Measurements from ENCODE around the gene MYL12A.

MYL12A gene

GRCh38 chr18:3224223-3224622 lies 23.4 kb upstream of the MYL12A start:
- in situ Hi-C loops (cut with MboI; ENCODE audit: low sequenced_read_pairs) = no loop called here

- in situ Hi-C loops (cut with MboI; ENCODE audit: low sequenced_read_pairs) = no loop called here
Measured at GRCh38 chr18:3225588-3225987, 22.0 kb upstream of the MYL12A start.

GRCh38 chr18:3226048-3226447 lies 21.6 kb upstream of the MYL12A start:
- in situ Hi-C loops (cut with MboI; ENCODE audit: low sequenced_read_pairs) = no loop called here

DNA sequence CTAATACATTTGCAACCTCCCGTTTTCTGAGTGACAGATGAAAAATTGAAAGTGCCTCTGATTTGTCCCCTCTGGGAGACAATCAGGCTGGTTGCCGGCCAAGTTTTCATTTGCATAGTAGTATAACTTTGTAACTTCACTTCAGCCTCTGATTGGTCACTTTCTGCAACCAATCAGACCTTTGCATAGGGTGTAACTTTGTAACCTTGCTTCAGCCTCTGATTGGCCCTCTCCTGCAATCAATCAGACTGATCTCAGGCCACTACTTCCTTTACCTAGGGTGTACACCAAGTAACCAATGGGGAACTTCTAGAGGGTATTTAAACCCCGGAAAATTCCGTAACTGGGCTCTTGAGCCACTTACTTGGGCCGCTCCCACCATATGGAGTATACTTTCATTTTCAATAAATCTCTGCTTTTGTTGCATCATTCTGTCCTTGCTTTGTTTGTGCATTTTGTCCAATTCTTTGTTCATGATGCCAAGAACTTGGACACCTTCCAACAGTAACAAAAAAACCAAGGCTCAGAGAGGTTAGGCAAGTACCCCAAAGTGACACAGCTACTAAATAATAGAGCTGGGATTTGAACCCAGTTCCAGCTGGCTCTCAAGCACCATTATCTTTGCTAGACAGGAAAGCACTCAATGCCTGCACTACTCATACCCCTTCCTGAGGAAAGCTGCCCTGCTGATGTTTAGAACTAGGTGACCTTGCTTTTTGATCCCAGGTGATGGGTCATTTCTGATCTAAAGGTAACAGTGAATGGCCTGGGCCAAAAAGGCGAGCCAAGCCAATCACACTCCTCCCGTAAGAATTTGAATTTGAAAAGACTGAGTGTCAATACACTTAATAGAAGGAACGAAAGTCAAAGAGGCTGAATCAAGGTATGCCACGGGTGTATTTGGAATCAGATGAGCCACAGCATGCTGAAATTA lies 16.9 kb upstream of the MYL12A start:
- in situ Hi-C loops (cut with MboI; ENCODE audit: low sequenced_read_pairs) = no loop called here

DNA sequence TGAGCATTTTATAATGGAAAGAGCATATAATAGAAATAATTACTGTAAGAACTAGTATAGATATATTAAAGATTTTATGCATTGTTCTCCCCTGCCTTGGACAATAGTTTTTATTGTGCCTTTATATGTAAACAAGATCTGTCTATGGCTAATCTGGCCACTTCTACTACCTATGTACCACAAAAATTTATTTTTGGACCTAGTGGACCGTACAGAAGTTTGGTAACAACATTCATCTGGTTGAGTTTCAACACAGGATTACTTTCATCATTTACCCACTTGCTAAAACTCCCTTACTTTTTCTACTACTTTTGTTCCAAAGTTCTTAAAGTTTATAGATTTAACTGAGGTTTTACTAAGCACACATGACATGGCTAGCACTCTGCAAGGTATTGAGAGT lies 14.6 kb upstream of the MYL12A start:
- in situ Hi-C loops (cut with MboI; ENCODE audit: low sequenced_read_pairs) = no loop called here

DNA sequence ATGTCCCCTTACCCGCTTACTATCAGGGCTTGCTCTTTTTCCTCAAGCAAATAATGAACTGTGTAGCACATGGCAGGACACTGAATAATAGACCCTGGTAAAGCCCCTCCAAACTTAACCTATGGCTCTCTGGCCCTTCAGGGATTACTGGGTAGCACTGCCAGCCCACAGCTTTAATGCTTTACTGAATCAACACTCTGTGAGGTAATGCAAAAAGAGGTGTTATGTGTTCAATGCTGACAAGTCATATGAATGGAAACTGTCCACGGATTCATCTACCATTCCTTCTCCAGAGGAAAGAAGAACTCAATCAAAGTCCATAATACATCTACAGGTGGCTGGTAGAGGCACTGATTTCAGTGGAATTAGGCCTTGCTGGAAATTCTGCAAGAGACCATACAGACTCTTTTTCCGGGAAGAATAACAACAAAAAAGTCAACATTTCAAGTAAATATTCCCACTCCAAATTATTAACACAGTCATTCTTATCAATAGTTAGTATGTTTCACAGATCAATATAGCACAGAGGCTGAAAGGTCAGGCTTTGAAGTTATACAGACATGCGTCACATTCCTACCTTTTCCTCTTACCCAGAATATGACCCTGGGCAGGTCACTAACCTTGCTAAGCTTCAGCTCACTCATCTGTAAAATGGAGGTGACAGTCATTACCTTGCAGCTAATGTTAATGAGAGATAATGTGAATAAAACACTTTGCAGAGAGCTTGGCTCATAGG lies 14.0 kb upstream of the MYL12A start:
- in situ Hi-C loops (cut with MboI; ENCODE audit: low sequenced_read_pairs) = no loop called here

GRCh38 chr18:3234457-3234856 lies 13.1 kb upstream of the MYL12A start:
- in situ Hi-C loops (cut with MboI; ENCODE audit: low sequenced_read_pairs) = no loop called here

GRCh38 chr18:3235846-3236245 lies 11.8 kb upstream of the MYL12A start:
- in situ Hi-C loops (cut with MboI; ENCODE audit: low sequenced_read_pairs) = no loop called here

GRCh38 chr18:3236470-3236869 lies 11.1 kb upstream of the MYL12A start:
- in situ Hi-C loops (cut with MboI; ENCODE audit: low sequenced_read_pairs) = no loop called here

DNA sequence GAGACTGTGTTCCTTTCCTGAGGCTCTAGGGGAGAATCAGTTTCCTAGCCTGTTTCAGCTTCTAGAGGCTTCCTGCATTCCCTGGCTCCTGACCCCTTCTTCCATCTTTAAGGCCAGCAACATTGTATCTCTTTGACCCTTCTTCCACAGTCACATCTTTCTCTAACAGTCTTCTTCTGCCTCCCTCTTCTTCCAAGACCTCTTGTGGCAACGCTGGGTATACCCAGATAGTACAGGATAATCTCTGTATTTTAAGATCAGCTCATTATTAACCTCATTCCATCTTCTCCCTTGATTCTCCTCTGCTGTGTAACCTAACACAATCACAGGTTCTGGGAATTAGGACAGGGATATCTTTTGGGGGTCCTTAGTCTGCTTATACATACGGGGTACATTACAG lies 8.9 kb upstream of the MYL12A start:
- in situ Hi-C loops (cut with MboI; ENCODE audit: low sequenced_read_pairs) = no loop called here

DNA sequence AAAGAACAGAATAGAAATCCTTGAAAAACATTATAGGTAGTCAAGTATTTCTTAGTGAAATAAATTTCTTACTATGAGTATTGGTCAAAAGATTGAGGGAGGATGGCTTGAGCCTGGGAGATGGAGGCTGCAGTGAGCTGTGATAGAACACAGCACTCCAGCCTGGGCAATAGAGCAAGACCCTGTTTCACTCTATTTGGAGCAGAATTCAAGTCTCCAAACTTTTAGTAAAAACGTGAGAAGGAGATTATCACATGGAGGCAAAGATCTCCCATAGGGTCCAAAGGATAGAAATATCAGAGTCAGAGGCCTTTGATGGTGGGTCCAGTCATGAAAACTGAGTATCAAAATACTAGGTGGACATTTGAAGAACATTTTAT lies 2.4 kb upstream of the MYL12A start:
- in situ Hi-C loops (cut with MboI; ENCODE audit: low sequenced_read_pairs) = loop anchor here (10.0 kb wide), 1 partner anchor 310 kb away; no protein-coding TSS in a partner anchor

- in situ Hi-C loops (cut with MboI; ENCODE audit: low sequenced_read_pairs) = loop anchor here (10.0 kb wide), 1 partner anchor 311 kb away; no protein-coding TSS in a partner anchor
Measured at GRCh38 chr18:3245853-3246634, 1.6 kb upstream of the MYL12A start.

DNA sequence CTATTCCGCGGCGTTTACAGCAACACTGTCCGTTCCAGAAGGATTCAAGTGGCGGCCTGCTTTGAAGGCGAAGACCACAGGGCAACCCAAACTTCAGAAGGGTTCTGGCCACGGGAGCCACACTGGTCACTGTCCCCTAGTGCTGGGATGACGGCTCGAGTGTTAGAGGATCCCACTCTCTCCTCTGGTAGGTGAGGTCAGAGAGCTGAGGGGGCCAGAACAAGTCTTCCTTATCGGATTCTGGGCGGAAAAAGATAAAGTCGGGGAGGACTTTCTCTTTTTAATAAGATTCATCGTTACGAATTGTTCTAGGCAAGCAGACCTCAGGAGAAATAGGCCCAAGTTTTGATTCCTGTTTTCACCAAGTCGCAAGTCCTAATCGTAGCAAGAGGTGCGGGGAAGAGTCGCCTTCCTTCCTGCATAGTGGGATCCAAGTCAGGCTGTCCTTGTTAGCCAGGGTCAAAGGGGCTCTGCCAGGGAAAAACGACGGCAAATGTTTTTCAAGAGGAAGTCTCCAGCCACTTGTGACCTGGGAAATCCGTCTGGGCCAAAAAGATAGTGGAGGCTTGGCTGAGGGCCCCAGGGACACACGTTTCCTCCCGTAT lies 864 bp upstream of the MYL12A start:
- in situ Hi-C loops (cut with MboI; ENCODE audit: low sequenced_read_pairs) = loop anchor here (10.0 kb wide), 1 partner anchor 312 kb away; no protein-coding TSS in a partner anchor

DNA sequence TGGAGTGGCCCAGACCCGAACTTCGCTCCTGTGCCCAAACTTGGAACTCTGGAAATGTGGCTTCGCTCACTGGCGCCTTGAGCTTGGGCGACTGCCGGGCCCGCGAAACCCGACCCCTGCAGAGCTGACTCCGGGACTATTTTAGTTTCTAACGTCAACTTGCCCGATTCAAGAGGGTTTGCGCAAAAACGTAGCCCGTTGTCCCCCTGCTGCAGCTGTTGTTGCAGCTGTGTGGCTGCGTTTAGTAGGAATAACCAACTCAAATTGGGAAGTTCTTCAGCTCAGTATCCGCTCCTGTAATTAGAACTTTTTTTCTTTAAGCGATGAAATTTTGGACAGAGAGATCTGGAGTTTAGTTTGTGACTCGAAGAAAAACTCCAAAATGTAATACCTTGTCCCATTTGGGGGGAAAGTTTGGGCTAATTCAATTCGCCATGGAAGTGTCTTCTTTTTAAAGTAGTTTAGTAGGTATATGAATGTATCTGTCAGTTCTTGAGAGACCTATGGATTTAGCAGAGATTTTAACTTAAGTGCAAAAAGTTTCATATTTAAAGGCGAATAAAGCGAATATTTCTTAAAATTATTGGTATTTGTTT lies 559 bp downstream of the MYL12A start:
- in situ Hi-C loops (cut with MboI; ENCODE audit: low sequenced_read_pairs) = loop anchor here (10.0 kb wide), 1 partner anchor 313 kb away; no protein-coding TSS in a partner anchor

DNA sequence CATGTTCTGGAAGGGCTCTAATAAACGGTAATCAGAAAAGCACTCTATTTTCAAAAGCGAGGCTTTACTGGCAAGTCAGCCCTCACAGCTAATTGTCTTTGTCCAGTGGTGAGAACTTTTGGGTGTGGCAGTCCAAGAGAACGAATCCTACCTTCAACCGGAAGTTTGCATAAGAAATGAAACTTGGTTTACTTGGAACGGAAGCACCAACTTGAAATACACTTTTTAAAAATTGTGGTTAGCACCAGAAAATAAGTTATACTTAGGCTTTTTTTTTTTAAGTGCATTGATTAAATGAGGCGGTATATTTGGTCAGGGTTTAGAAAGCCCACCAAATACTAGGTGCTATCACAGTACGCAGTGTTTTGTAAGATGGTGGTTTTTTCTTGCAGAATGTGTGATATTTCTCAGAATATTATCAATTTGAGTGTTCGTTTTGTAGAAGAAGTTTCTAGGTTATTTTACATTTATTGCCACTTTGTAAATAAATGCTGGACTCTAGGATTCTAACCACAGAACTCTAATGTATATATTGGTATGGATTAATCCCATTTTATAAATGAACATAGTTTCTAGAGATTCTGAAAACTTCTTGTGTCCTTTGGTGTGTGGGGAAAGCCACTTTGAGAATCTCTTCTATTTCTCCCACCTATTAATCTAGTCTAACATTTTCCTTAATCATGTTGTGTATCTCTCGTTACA lies 1.2 kb downstream of the MYL12A start:
- in situ Hi-C loops (cut with MboI; ENCODE audit: low sequenced_read_pairs) = loop anchor here (10.0 kb wide), 1 partner anchor 314 kb away; no protein-coding TSS in a partner anchor

DNA sequence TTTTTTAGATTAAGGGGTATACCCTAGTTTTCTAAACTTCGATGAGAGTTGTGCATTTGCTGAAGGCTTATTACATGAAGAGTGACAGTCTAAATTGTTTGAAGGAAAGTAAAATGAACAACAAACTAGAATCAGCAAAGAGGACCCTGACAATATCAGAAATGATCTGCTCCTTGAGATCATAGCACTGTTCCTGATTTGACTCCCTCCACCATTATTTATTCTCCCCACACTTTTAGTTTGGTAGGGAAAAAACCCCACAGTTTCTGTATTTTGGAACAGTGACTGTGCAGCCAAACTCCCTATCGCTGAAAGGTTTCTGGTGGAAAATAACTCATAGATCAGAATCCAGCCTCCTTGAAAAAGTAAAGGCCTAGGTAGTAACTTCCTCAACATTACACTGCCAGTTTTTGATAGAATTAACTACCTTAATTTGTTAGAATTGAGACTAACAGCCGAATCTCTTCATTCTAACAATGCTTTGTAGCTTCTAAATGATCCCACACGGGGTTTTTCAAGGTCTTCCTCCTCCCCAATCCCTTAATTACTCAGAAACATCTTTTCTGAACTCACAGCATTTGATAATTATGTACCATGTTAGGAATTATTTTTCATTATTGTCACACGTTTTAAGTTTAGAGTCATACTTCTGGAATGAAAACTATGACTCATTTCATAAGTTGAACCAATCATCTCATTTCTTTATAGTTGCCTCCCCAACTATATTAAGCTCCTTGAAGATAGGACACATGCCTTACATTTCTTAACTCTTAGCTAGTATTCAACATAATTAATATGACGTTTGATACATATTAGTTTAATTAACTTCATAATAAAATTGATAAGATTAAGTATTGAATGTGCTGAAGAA lies 2.9 kb downstream of the MYL12A start:
- in situ Hi-C loops (cut with MboI; ENCODE audit: low sequenced_read_pairs) = no loop called here

GRCh38 chr18:3251249-3251962 lies 3.8 kb downstream of the MYL12A start:
- in situ Hi-C loops (cut with MboI; ENCODE audit: low sequenced_read_pairs) = no loop called here

DNA sequence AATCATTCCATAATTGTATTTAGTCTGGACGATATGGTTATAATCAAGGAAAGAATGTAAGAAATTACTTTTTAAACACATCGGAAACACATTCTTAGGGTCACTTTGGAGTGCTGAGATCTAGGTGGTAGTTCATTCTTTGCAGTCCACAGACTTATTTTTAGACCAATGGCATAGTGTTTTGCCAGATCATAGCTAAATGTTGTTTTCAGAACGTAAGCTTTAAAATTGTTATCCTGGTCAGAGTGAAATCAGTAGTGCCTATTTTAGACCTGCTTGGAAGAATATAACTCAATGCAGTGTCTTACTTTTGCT lies 4.3 kb downstream of the MYL12A start:
- in situ Hi-C loops (cut with MboI; ENCODE audit: low sequenced_read_pairs) = no loop called here
